ENCODE measurements around the gene TUT7. TPM values are rescaled to one million over a fixed set of nuclear protein-coding genes. Genes with fewer than 3 reads are reported as not detected.

The TUT7 gene
- total and polyA plus RNA-seq, 2 experiments from 2014 or later, result 16.5 to 18.8 TPM

DNA sequence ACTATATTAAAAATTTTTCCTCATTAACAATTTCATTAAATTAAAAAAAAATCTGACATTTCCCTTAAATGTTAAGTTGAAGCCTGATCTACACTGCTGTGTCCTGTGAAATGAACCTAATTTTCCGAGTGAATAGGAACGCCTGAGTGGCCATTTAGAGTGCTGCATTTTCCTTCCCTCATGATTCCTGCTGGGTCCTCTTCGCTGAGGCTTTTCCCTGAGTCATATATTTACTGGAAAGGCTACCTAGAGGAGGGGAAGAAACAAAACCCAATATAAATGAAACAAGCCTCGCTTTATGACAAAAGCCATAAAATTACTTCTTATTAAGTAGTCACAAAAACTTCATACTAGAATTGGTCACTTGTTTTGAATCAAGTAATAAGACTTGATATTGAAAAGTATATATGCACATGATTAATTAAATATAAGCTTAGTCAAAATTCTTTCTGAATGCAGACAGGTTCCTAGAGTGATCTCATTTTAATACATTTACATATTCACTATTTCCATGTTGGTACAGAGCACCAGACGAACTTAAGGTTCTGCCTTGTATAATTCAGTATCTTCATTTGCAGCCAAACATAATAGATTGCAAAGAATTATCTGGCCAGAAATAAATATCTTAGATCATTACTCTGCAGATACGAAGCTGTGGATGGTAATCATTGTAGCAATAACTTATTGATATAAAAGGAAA, 65.6 kb downstream of the TUT7 start:
- no peak overlapping the region for H3K4me2 ChIP-seq (ENCODE audit: unreplicated experiment)
- no peak overlapping the region for H3K27ac ChIP-seq
- no peak overlapping the region for H3K4me3 ChIP-seq
- peaks cover 5% of the 10 kb centered on the region; the same call in 1 of the 2 replicates for H3K79me2 ChIP-seq (ENCODE audit: insufficient read depth)
- no peak for DNase-seq
- no peak overlapping the region for H2AFZ ChIP-seq
- H3F3A ChIP-seq (ENCODE audit: insufficient read depth), result peaks cover 10% of the 10 kb centered on the region
- H3K9me3 ChIP-seq (ENCODE audit: low read depth), result no peaks in the 10 kb centered on the region
- no peak for TF ChIP-seq EZH2 (IDR thresholded peaks at IDR 0.05; ENCODE audit: insufficient read depth, poor library complexity, severe bottlenecking)
- no peak for TF ChIP-seq EZH2phosphoT487 (IDR thresholded peaks at IDR 0.05; ENCODE audit: insufficient read depth, low read depth)
- in situ Hi-C loops (cut with MboI), result no loop called here
- no peaks in the 10 kb centered on the region for H4K20me1 ChIP-seq (ENCODE audit: insufficient read depth)
- H3K9ac ChIP-seq, result no peak overlapping the region
- H3K4me1 ChIP-seq (ENCODE audit: insufficient read depth), result no peaks in the 10 kb centered on the region
- H3K27me3 ChIP-seq (replicated peaks; ENCODE audit: insufficient read depth), result no peaks in the 10 kb centered on the region
- no peaks in the 10 kb centered on the region for H3K9me2 ChIP-seq (ENCODE audit: insufficient read depth)
- H3K36me3 ChIP-seq (ENCODE audit: low read depth), result peaks cover 12% of the 10 kb centered on the region; the same call in 1 of the 2 replicates
- WGBS, 2 experiments (ENCODE audit: low coverage in 1 of 2, low lambda C conversion rate in 2 of 2, missing lambda C conversion rate in 2 of 2), result 84 to 87% methylated on average over 6 of the region's 6 CpGs

DNA sequence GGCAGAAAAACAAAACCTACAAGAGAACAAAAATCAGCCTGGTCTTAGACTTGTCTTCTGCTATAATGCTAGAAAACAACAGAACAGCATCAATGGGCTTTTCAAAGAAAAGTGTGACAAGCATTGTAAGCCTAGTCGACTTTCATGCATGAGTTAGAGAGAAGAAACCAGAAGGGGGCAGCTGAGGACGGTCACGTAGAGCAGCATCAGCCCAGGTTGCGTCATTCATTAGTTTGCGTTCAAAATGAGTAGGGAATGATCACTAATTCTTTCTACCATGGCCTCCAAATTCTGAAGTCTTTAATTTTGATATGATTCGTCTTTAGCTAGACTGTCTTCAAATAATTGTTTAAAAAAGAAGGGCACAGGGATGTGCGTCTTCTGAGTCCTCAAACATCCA, 67.2 kb downstream of the TUT7 start:
- H2AFZ ChIP-seq, result no peak overlapping the region
- peaks cover 4% of the 10 kb centered on the region; the same call in 1 of the 2 replicates for H3K4me1 ChIP-seq (ENCODE audit: insufficient read depth)
- peaks cover 17% of the 10 kb centered on the region for H3F3A ChIP-seq (ENCODE audit: insufficient read depth)
- WGBS, 2 experiments (ENCODE audit: low coverage in 1 of 2, low lambda C conversion rate in 2 of 2, missing lambda C conversion rate in 2 of 2), result 56 to 62% methylated on average over 7 of the region's 7 CpGs
- in situ Hi-C loops (cut with MboI), result no loop called here
- peak; percentile 63 for DNase-seq
- no peak overlapping the region for H3K27ac ChIP-seq
- no peaks in the 10 kb centered on the region for H3K9me3 ChIP-seq (ENCODE audit: low read depth)
- no peaks in the 10 kb centered on the region for H4K20me1 ChIP-seq (ENCODE audit: insufficient read depth)
- TF ChIP-seq EZH2phosphoT487 (IDR thresholded peaks at IDR 0.05; ENCODE audit: insufficient read depth, low read depth), result no peak
- no peak for TF ChIP-seq EZH2 (IDR thresholded peaks at IDR 0.05; ENCODE audit: insufficient read depth, poor library complexity, severe bottlenecking)
- peaks cover 12% of the 10 kb centered on the region; the same call in 1 of the 2 replicates for H3K36me3 ChIP-seq (ENCODE audit: low read depth)
- H3K9ac ChIP-seq, result no peak overlapping the region
- no peak overlapping the region for H3K4me3 ChIP-seq
- H3K27me3 ChIP-seq (replicated peaks; ENCODE audit: insufficient read depth), result no peaks in the 10 kb centered on the region
- peaks cover 5% of the 10 kb centered on the region; the same call in 1 of the 2 replicates for H3K79me2 ChIP-seq (ENCODE audit: insufficient read depth)
- no peaks in the 10 kb centered on the region for H3K9me2 ChIP-seq (ENCODE audit: insufficient read depth)
- H3K4me2 ChIP-seq (ENCODE audit: unreplicated experiment), result no peak overlapping the region

DNA sequence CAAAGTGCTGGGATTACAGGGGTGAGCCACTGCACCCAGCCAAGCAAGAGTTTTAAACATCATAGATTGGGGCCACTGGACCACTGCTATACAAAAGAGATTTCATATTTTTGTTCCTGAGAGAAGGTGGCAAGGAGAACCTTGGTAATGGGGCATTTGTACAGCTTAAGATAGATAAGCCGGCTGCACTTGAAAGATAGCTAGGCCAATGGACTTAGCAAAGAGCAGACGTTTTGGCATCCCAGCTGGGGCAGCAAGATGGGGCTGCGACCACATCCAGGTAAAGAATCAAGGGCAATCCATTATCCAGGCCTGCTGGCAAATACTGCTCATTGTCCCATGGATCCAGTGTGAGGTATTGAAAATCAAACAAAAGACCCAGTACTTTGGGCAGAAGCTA, 67.9 kb downstream of the TUT7 start:
- WGBS, 2 experiments (ENCODE audit: low coverage in 1 of 2, low lambda C conversion rate in 2 of 2, missing lambda C conversion rate in 2 of 2), result 74 to 76% methylated on average over 3 of the region's 3 CpGs
- H3K4me2 ChIP-seq (ENCODE audit: unreplicated experiment), result no peak overlapping the region
- peaks cover 12% of the 10 kb centered on the region; the same call in 1 of the 2 replicates for H3K36me3 ChIP-seq (ENCODE audit: low read depth)
- in situ Hi-C loops (cut with MboI), result no loop called here
- no peak overlapping the region for H3K27ac ChIP-seq
- peaks cover 17% of the 10 kb centered on the region for H3F3A ChIP-seq (ENCODE audit: insufficient read depth)
- peaks cover 4% of the 10 kb centered on the region; the same call in 1 of the 2 replicates for H3K4me1 ChIP-seq (ENCODE audit: insufficient read depth)
- no peak for DNase-seq
- peaks cover 10% of the 10 kb centered on the region for H3K79me2 ChIP-seq (ENCODE audit: insufficient read depth)
- no peak overlapping the region for H3K4me3 ChIP-seq
- H3K9me2 ChIP-seq (ENCODE audit: insufficient read depth), result no peaks in the 10 kb centered on the region
- no peaks in the 10 kb centered on the region for H3K27me3 ChIP-seq (replicated peaks; ENCODE audit: insufficient read depth)
- H3K9me3 ChIP-seq (ENCODE audit: low read depth), result no peaks in the 10 kb centered on the region
- H4K20me1 ChIP-seq (ENCODE audit: insufficient read depth), result no peaks in the 10 kb centered on the region
- H2AFZ ChIP-seq, result no peak overlapping the region
- TF ChIP-seq EZH2 (IDR thresholded peaks at IDR 0.05; ENCODE audit: insufficient read depth, poor library complexity, severe bottlenecking) (no peak), EZH2phosphoT487 (IDR thresholded peaks at IDR 0.05; ENCODE audit: insufficient read depth, low read depth) (no peak)
- H3K9ac ChIP-seq, result no peak overlapping the region

DNA sequence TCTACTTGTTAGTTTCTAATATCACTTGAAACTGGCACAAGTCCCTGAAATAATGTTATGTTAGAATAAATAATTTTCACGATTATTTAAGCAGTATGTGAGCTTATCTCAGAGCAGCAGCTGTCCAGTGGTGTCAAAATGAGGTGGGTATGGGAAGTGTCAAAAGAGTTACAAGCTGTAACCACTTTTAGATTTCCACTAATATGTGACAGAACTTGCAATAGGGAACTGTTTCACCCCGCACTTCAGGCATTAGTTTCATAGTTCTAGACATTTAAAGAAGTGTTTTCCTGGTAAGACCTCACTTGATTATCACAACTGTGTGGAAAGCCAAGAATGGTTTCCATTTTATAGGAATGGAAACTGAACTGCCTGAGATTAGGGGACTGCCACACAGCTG, 68.9 kb downstream of the TUT7 start:
- no peak for DNase-seq

More for the DNA sequence above, 68.9 kb downstream of the TUT7 start:
- Histone ChIP-seq H3K4me2 (ENCODE audit: unreplicated experiment) (no peak overlapping the region), H3F3A (ENCODE audit: insufficient read depth) (peaks cover 17% of the 10 kb centered on the region), H3K36me3 (ENCODE audit: low read depth) (peaks cover 12% of the 10 kb centered on the region; the same call in 1 of the 2 replicates), H3K79me2 (ENCODE audit: insufficient read depth) (peaks cover 15% of the 10 kb centered on the region), H3K9me2 (ENCODE audit: insufficient read depth) (no peaks in the 10 kb centered on the region), H3K9ac (no peak overlapping the region), H3K4me3 (no peak overlapping the region), H2AFZ (no peak overlapping the region), H4K20me1 (ENCODE audit: insufficient read depth) (no peaks in the 10 kb centered on the region), H3K27ac (no peak overlapping the region), H3K4me1 (ENCODE audit: insufficient read depth) (peaks cover 10% of the 10 kb centered on the region; the same call in 1 of the 2 replicates), H3K27me3 (replicated peaks; ENCODE audit: insufficient read depth) (no peaks in the 10 kb centered on the region), H3K9me3 (ENCODE audit: low read depth) (no peaks in the 10 kb centered on the region)
- TF ChIP-seq EZH2 (IDR thresholded peaks at IDR 0.05; ENCODE audit: insufficient read depth, poor library complexity, severe bottlenecking) (no peak), EZH2phosphoT487 (IDR thresholded peaks at IDR 0.05; ENCODE audit: insufficient read depth, low read depth) (no peak)
- in situ Hi-C loops (cut with MboI), result no loop called here
- WGBS, 2 experiments (ENCODE audit: low coverage in 1 of 2, low lambda C conversion rate in 2 of 2, missing lambda C conversion rate in 2 of 2), result 73 to 77% methylated on average over 2 of the region's 2 CpGs
